SJCRH30 (cell line): Measurements from ENCODE around the gene MUC7. TPM values are rescaled to one million over a fixed set of nuclear protein-coding genes. Genes with fewer than 3 reads are reported as not detected.
"Not testable (repeated sequence)": the region's sequence is repeated elsewhere in the genome, so short reads cannot be mapped to it uniquely, and the experiment has no call there.

Source experiments
- DNase-seq, 2 experiments: peaks; one replicate each; pipeline ENCODE4 v3.0.0-alpha.2; 2015 to 2020
- H3K27ac ChIP-seq: fragments of 250-450 bp; sonication (Bioruptor Pico); 2 replicates; pipeline ENCODE4 v1.5.1; 2020; ENCODE audit warnings: mild to moderate bottlenecking, moderate library complexity
- H3K27me3 ChIP-seq: fragments of 250-450 bp; sonication (Bioruptor Pico); 2 replicates; pipeline ENCODE4 v1.5.1; 2020; ENCODE audit warnings: mild to moderate bottlenecking, moderate library complexity
- H3K36me3 ChIP-seq: fragments of 250-450 bp; sonication (Bioruptor Pico); 2 replicates; pipeline ENCODE4 v1.5.1; 2020; ENCODE audit warnings: mild to moderate bottlenecking, moderate library complexity
- H3K4me1 ChIP-seq: fragments of 250-450 bp; sonication (Bioruptor Pico); 2 replicates; pipeline ENCODE4 v1.5.1; 2020; ENCODE audit warnings: mild to moderate bottlenecking, moderate library complexity
- H3K4me3 ChIP-seq: fragments of 250-450 bp; sonication (Bioruptor Pico); 2 replicates; pipeline ENCODE4 v1.5.1; 2020; ENCODE audit warnings: mild to moderate bottlenecking, moderate library complexity
- H3K9me3 ChIP-seq: fragments of 250-450 bp; sonication (Bioruptor Pico); replicated peaks from 2 replicates; pipeline ENCODE4 v1.5.1; 2020; ENCODE audit warnings: mild to moderate bottlenecking, moderate library complexity
- total RNA-seq: library from RNA; depleted of rRNA; stranded (reverse); fragments of >200 nt; shearing (Covaris generic); gene quantifications from 2 replicates; pipeline ENCODE4 v1.2.3, GENCODE V29; 2014; rRNA removed

MUC7 gene
- total RNA-seq = 0.06 TPM in 1 of 2 replicates, not detected in the other

- DNase-seq = no peak
- Histone ChIP-seq H3K4me1 (no peaks in the 10 kb centered on the region), H3K27ac (no peak within 1 kb of the TSS), H3K36me3 (no peaks in the 10 kb centered on the region), H3K9me3 (no peaks in the 10 kb centered on the region), H3K27me3 (no peaks in the 10 kb centered on the region), H3K4me3 (no peak within 1 kb of the TSS)
Observed at GRCh38 chr4:70471897-70472296, at the start of gene MUC7. Gene MUC7 (plus strand): TSS chr4:70472197. CDS start chr4:70474022, 1,825 bp downstream.

- DNase-seq = peak in 1 of 2 experiments; percentile 21
- Histone ChIP-seq H3K27ac (no peak overlapping the region), H3K9me3 (no peaks in the 10 kb centered on the region), H3K4me1 (no peaks in the 10 kb centered on the region), H3K27me3 (no peaks in the 10 kb centered on the region), H3K4me3 (no peak overlapping the region), H3K36me3 (no peaks in the 10 kb centered on the region; the same call in 1 of the 2 replicates)
Observed at GRCh38 chr4:70425306-70425705, 46.7 kb upstream of the MUC7 start.

DNA sequence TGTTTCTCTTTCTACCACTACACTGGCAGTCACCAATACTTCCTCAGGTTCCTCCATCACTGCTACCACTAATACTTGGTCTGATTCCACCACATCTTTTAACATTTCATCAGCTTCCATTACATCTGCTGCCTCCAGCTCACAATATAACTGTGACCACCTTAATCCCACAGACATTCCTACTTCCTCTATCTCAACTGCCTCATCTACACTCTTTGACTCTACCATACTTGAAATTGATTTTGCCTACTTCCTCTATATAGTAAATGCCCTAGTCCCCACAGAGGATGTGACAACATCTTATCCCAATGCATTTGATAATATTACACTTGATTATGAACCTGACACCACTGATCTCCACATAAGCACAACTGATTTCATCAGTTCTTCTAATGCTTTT is 45.2 kb upstream of the MUC7 start:
- no peak overlapping the region for H3K27ac ChIP-seq
- no peak overlapping the region for H3K4me3 ChIP-seq

GRCh38 chr4:70437197-70437596 is 34.8 kb upstream of the MUC7 start:
- Histone ChIP-seq H3K4me1 (no peaks in the 10 kb centered on the region), H3K4me3 (no peak overlapping the region), H3K36me3 (no peaks in the 10 kb centered on the region), H3K27ac (no peak overlapping the region), H3K27me3 (no peaks in the 10 kb centered on the region), H3K9me3 (no peaks in the 10 kb centered on the region)
- DNase-seq = no peak

More for the DNA sequence above, 45.2 kb upstream of the MUC7 start:
- no peaks in the 10 kb centered on the region for H3K27me3 ChIP-seq
- H3K9me3 ChIP-seq = no peaks in the 10 kb centered on the region
- DNase-seq = no peak
- no peaks in the 10 kb centered on the region for H3K4me1 ChIP-seq
- no peaks in the 10 kb centered on the region; the same call in 1 of the 2 replicates for H3K36me3 ChIP-seq

- H3K4me1 ChIP-seq = no peaks in the 10 kb centered on the region
- H3K36me3 ChIP-seq = no peaks in the 10 kb centered on the region
- no peak overlapping the region for H3K4me3 ChIP-seq
- H3K27me3 ChIP-seq = no peaks in the 10 kb centered on the region
- no peaks in the 10 kb centered on the region for H3K9me3 ChIP-seq
- no peak for DNase-seq
- no peak overlapping the region for H3K27ac ChIP-seq
Observed at GRCh38 chr4:70442474-70442873, 29.5 kb upstream of the MUC7 start.

DNA sequence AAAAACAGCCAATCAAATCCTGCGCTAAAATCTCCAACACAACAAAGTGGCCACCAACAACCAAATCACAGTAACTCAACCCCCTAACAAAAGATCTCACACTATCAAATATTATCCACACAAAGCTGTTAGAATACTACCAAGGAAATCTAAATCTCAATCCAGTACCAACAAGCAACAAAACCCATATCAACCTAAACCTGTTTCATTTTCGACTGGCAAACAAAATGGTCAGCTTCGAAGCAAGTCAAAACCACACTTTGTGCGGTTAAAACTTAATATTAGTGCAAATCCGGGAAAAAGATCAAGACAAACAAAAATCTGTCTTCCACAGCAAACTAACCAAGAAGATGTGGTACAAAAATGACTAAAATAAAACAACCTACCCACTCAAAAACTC is 28.7 kb upstream of the MUC7 start:
- no peaks in the 10 kb centered on the region for H3K36me3 ChIP-seq
- no peaks in the 10 kb centered on the region for H3K4me1 ChIP-seq
- DNase-seq = no peak
- H3K4me3 ChIP-seq = no peak overlapping the region
- no peaks in the 10 kb centered on the region for H3K9me3 ChIP-seq
- no peaks in the 10 kb centered on the region for H3K27me3 ChIP-seq
- no peak overlapping the region for H3K27ac ChIP-seq

- no peak overlapping the region for H3K27ac ChIP-seq
- no peak overlapping the region for H3K4me3 ChIP-seq
- no peaks in the 10 kb centered on the region for H3K4me1 ChIP-seq
- H3K9me3 ChIP-seq = no peaks in the 10 kb centered on the region
- no peaks in the 10 kb centered on the region for H3K36me3 ChIP-seq
- DNase-seq = no peak
- no peaks in the 10 kb centered on the region for H3K27me3 ChIP-seq
Observed at GRCh38 chr4:70449220-70449619, 22.8 kb upstream of the MUC7 start.

GRCh38 chr4:70452946-70453345 is 19.1 kb upstream of the MUC7 start:
- Histone ChIP-seq H3K27me3 (no peaks in the 10 kb centered on the region), H3K27ac (no peak overlapping the region), H3K9me3 (no peaks in the 10 kb centered on the region), H3K4me3 (no peak overlapping the region), H3K36me3 (no peaks in the 10 kb centered on the region), H3K4me1 (no peaks in the 10 kb centered on the region)
- no peak for DNase-seq

DNA sequence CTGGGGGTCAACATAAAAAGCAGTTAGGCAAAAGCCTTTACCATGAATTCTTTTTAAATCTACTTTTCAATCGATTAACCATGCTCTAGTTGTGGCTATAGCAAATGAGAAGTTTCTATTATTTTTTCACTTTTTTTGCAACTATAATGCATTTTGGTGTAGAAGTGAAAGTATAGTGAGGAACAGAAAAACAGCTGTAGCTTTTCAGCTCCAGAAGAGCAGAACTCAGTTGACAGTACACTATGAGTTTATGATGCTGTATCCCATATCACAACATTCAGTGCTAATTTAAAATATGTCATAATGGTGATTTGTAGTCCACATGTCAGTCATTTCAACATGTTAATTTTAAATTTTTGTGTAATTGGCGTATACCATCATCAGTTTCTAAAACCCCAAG is 8.7 kb upstream of the MUC7 start:
- H3K9me3 ChIP-seq = no peaks in the 10 kb centered on the region
- no peaks in the 10 kb centered on the region for H3K4me1 ChIP-seq
- H3K36me3 ChIP-seq = no peaks in the 10 kb centered on the region
- H3K4me3 ChIP-seq = no peak overlapping the region
- no peak for DNase-seq
- no peaks in the 10 kb centered on the region for H3K27me3 ChIP-seq
- H3K27ac ChIP-seq = no peak overlapping the region

DNA sequence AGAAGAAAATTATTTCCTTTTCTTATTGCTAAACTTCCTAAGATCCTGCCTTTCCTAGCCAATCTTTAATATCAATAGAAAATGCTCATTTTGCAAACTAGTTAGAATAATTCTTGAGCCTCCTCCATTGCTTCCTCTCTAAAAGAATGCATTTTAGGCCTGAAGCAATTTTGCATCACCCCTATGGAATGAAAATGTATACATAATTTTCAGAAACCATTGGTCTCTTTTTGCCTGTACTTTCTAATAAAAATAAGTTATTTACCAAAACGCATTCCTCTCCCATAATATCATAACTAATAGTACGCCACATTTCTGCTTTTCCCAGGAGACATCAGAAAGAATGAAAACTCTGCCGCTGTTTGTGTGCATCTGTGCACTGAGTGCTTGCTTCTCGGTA is 1.7 kb downstream of the MUC7 start:
- DNase-seq = no peak
- Histone ChIP-seq H3K36me3 (no peaks in the 10 kb centered on the region), H3K27ac (no peak overlapping the region), H3K9me3 (no peaks in the 10 kb centered on the region), H3K4me3 (no peak overlapping the region), H3K4me1 (no peaks in the 10 kb centered on the region), H3K27me3 (peaks cover 7% of the 10 kb centered on the region; the same call in 1 of the 2 replicates)

- Histone ChIP-seq H3K9me3 (no peaks in the 10 kb centered on the region), H3K36me3 (no peaks in the 10 kb centered on the region), H3K4me1 (no peaks in the 10 kb centered on the region), H3K4me3 (no peak overlapping the region), H3K27me3 (no peaks in the 10 kb centered on the region), H3K27ac (no peak overlapping the region)
- no peak for DNase-seq
Observed at GRCh38 chr4:70488748-70489147, 16.8 kb downstream of the MUC7 start.

DNA sequence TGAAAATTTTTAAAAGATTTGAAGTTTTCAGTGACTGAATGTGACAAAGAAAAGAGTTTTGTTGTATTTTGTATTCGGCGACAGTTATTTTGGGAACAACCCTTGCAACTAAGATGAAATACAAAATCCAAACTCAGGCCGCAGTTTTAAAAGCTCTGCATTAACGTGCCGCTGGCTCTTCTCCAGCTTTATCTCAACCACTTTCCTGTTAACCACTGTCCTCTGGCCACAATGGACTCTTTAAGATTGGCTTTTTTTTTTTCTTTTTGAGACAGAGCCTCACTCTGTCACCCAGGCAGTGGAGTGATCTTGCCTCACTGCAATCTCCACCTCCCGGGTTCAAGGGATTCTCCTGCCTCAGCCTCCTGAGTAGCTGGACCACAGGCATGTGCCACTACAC is 24.2 kb downstream of the MUC7 start:
- no peak for DNase-seq

DNA sequence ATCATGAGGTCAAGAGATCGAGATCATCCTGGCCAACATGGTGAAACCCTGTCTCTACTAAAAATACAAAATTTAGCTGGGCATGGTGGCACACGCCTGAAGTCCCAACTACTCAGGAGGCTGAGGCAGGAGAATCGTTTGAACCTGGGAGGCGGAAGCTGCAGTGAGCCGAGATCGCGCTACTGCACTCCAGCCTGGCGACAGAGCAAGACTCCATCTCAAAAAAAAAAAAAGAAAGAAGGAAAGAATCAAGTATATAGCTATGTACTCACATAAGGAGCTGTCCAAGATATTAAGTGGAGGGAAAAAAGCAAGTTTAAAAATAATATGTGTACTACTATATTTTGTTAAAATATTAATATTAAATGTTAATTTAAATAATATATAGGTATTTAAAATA is 29.8 kb downstream of the MUC7 start:
- not testable (repeated sequence) for H3K9me3 ChIP-seq, H3K27ac ChIP-seq, H3K36me3 ChIP-seq, H3K27me3 ChIP-seq, H3K4me3 ChIP-seq, H3K4me1 ChIP-seq
- DNase-seq = peak in 1 of 2 experiments; percentile 7

More for the DNA sequence above, 24.2 kb downstream of the MUC7 start:
- Histone ChIP-seq H3K27ac (no peak overlapping the region), H3K9me3 (no peaks in the 10 kb centered on the region), H3K4me3 (no peak overlapping the region), H3K27me3 (no peaks in the 10 kb centered on the region), H3K36me3 (no peaks in the 10 kb centered on the region), H3K4me1 (no peaks in the 10 kb centered on the region)

- Histone ChIP-seq H3K4me1 (no peaks in the 10 kb centered on the region), H3K27me3 (no peaks in the 10 kb centered on the region), H3K27ac (no peak overlapping the region), H3K9me3 (no peaks in the 10 kb centered on the region), H3K36me3 (no peaks in the 10 kb centered on the region), H3K4me3 (no peak overlapping the region)
- DNase-seq = no peak
Observed at GRCh38 chr4:70504733-70505132, 32.7 kb downstream of the MUC7 start.

DNA sequence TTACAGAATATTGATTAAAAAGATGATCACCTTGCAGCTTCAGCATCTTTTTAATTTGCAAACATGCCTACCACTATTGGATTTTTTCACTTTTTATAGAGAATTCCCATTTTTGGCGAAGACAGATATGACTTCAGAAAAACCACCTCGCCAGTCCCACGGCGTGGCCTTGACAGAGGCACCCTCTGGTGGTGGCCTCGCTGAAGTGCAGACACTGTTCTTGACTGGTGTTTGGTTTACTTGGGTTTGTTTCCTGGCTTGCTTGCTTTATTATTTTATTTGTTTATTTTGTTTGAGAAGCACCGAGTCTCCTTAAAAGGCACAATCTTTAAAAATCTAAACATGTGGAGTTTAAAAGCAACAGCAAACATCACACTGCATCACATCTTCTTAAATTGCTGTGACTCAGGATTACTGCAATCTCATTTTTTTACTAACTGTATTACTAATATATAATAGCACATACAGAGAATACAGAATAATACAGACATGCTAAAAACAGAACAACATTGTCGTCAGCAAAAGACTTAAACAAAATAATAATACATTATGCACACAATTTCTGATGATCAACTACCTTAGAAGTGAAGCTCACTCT is 33.3 kb downstream of the MUC7 start:
- Histone ChIP-seq H3K4me1 (no peaks in the 10 kb centered on the region), H3K27me3 (no peaks in the 10 kb centered on the region), H3K9me3 (no peaks in the 10 kb centered on the region), H3K27ac (no peak overlapping the region), H3K4me3 (no peak overlapping the region), H3K36me3 (no peaks in the 10 kb centered on the region)
- peak; percentile 48 to 68 for DNase-seq

DNA sequence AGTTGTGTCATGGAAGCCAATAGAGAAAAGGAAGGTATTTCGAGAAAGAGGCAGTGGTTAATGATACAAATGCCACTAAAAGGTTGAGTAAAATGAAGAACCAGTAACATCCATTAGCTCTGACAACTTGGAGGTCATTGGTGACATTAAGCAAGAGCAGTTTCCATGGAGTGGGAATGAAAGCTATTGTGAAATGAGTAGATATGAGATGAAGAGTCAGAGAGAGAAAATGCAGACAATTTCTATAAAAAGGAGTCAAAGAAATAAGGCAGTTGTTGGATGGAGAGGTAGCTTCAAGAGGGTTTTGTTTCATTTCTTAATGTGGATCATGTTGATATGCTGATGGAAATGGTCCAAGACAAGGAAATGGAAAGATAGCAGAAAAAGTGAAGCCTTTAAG is 36.8 kb downstream of the MUC7 start:
- H3K27me3 ChIP-seq = no peaks in the 10 kb centered on the region
- no peaks in the 10 kb centered on the region for H3K36me3 ChIP-seq
- no peak for DNase-seq
- no peaks in the 10 kb centered on the region for H3K4me1 ChIP-seq
- H3K4me3 ChIP-seq = no peak overlapping the region
- H3K27ac ChIP-seq = no peak overlapping the region
- no peaks in the 10 kb centered on the region for H3K9me3 ChIP-seq
